Measurements from ENCODE around the gene ITGA5. TPM values are rescaled to one million over a fixed set of nuclear protein-coding genes. Genes with fewer than 3 reads are reported as not detected.

ITGA5 gene
- total RNA-seq, 1 experiment from 2014 or later = 49.7 TPM

- Histone ChIP-seq H3K27ac (ENCODE audit: low read depth, low read length) (no peak overlapping the region), H3K9me2 (ENCODE audit: insufficient read depth) (no peaks in the 10 kb centered on the region), H2AFZ (ENCODE audit: low read depth, low read length, poor library complexity, severe bottlenecking) (no peak overlapping the region), H3K4me2 (ENCODE audit: low read length) (no peak overlapping the region), H3K79me2 (ENCODE audit: insufficient read depth, low read length) (no peaks in the 10 kb centered on the region), H3K9ac (ENCODE audit: low read length) (no peak overlapping the region), H4K20me1 (ENCODE audit: insufficient read depth) (no peaks in the 10 kb centered on the region), H3K4me3 (replicated peaks in 1 of 2; ENCODE audit: low read depth in 1 of 2, low read length in 2 of 2) (no peak overlapping the region), H3K4me1 (ENCODE audit: control insufficient read depth in 1 of 2, insufficient read depth in 2 of 2, low read length in 2 of 2) (no peaks in the 10 kb centered on the region), H3K36me3 (ENCODE audit: control insufficient read depth in 1 of 2, insufficient read depth in 2 of 2, low read length in 2 of 2) (no peaks in the 10 kb centered on the region), H3K9me3 (ENCODE audit: control insufficient read depth in 1 of 2, insufficient read depth in 1 of 2, low read depth in 1 of 2, low read length in 2 of 2) (no peaks in the 10 kb centered on the region), H3K27me3 (ENCODE audit: insufficient read depth, low read length) (no peaks in the 10 kb centered on the region)
- ChIA-PET CTCF (interaction anchor here (0.5 to 7.4 kb wide), 15 partner anchors 8 to 103 kb away, joined by 3 to 182 read pairs (median 5); no protein-coding TSS in a partner anchor), POLR2A (interaction anchor here (1.3 kb wide), 1 partner anchor 40 kb away, joined by 4 read pairs; no protein-coding TSS in a partner anchor), RAD21 (ENCODE audit: low non-redundant PET in 1 of 2, low total read pairs in 2 of 2, uncharacterized antibody in 2 of 2, unreplicated experiment in 2 of 2) (interaction anchor here (1.0 to 2.1 kb wide), 2 partner anchors 40 kb away, joined by 10 to 13 read pairs; no protein-coding TSS in a partner anchor)
- intact Hi-C loops (cut with micrococcal nuclease) = loop anchor here (1.0 to 2.0 kb wide), 2 partner anchors 40 to 68 kb away; no protein-coding TSS in a partner anchor
- no peak for ATAC-seq
- BruUV-seq (replicated peaks) = no TSS peak
- DNase-seq (ENCODE audit: low read depth, low spot score) = no peak
- TF ChIP-seq FOSL1 (IDR thresholded peaks at IDR 0.05; ENCODE audit: low read depth) = no peak
- TF ChIP-seq RAD21 (IDR thresholded peaks at IDR 0.05; ENCODE audit: low read depth) = no peak
- no peak for TF ChIP-seq EZH2phosphoT487 (IDR thresholded peaks at IDR 0.05; ENCODE audit: borderline replicate concordance)
These were observed 20.0 kb upstream of the ITGA5 start for GRCh38 chr12:54439096-54439495.

- Histone ChIP-seq H3K4me1 (ENCODE audit: control insufficient read depth in 1 of 2, insufficient read depth in 2 of 2, low read length in 2 of 2) (no peaks in the 10 kb centered on the region), H4K20me1 (ENCODE audit: insufficient read depth) (no peaks in the 10 kb centered on the region), H3K9me2 (ENCODE audit: insufficient read depth) (no peaks in the 10 kb centered on the region), H3K9me3 (ENCODE audit: control insufficient read depth in 1 of 2, insufficient read depth in 1 of 2, low read depth in 1 of 2, low read length in 2 of 2) (no peaks in the 10 kb centered on the region), H2AFZ (ENCODE audit: low read depth, low read length, poor library complexity, severe bottlenecking) (no peak overlapping the region), H3K79me2 (ENCODE audit: insufficient read depth, low read length) (no peaks in the 10 kb centered on the region), H3K4me3 (replicated peaks in 1 of 2; ENCODE audit: low read depth in 1 of 2, low read length in 2 of 2) (no peak overlapping the region), H3K27ac (ENCODE audit: low read depth, low read length) (no peak overlapping the region), H3K36me3 (ENCODE audit: control insufficient read depth in 1 of 2, insufficient read depth in 2 of 2, low read length in 2 of 2) (no peaks in the 10 kb centered on the region), H3K9ac (ENCODE audit: low read length) (no peak overlapping the region), H3K4me2 (ENCODE audit: low read length) (no peak overlapping the region), H3K27me3 (ENCODE audit: insufficient read depth, low read length) (no peaks in the 10 kb centered on the region)
- DNase-seq (ENCODE audit: low read depth, low spot score) (no peak), ATAC-seq (no peak)
- ChIA-PET CTCF (interaction anchor here (1.8 to 7.4 kb wide), 4 partner anchors 13 to 58 kb away, joined by 4 to 182 read pairs (median 8); no protein-coding TSS in a partner anchor), RAD21 (ENCODE audit: low non-redundant PET in 1 of 2, low total read pairs in 2 of 2, uncharacterized antibody in 2 of 2, unreplicated experiment in 2 of 2) (interaction anchor here (1.2 to 2.1 kb wide), 2 partner anchors 39 kb away, joined by 3 to 13 read pairs; no protein-coding TSS in a partner anchor), POLR2A (interaction anchor here (0.8 kb wide), 1 partner anchor 39 kb away, joined by 3 read pairs; no protein-coding TSS in a partner anchor)
- no TSS peak for BruUV-seq (replicated peaks)
- intact Hi-C loops (cut with micrococcal nuclease) = loop anchor here (2.0 kb wide), 1 partner anchor 68 kb away; no protein-coding TSS in a partner anchor
- TF ChIP-seq JUND (IDR thresholded peaks at IDR 0.05) (no peak), SIN3A (IDR thresholded peaks at IDR 0.05; ENCODE audit: low read depth) (no peak), CEBPB (IDR thresholded peaks at IDR 0.05; ENCODE audit: low read depth) (no peak), EZH2phosphoT487 (IDR thresholded peaks at IDR 0.05; ENCODE audit: borderline replicate concordance) (no peak)
These were observed 19.5 kb upstream of the ITGA5 start for GRCh38 chr12:54438517-54438916.
